HEK293T (cell line): ENCODE data around the gene LRBA.
"Not testable (repeated sequence)": the region's sequence is repeated elsewhere in the genome, so short reads cannot be mapped to it uniquely, and the experiment has no call there.

Experiments used
- CTCF ChIA-PET: fragments of 350-600 bp; formaldehyde crosslinking; extraction: SDS; loops from one replicate; lab custom pipeline; 2021; ENCODE audit warnings: antibody characterized with exemption, inconsistent platforms; lab: Yijun Ruan, JAX
- POLR2A ChIA-PET: fragments of 350-600 bp; formaldehyde crosslinking; extraction: SDS; loops from one replicate; lab custom pipeline; 2020; ENCODE audit warnings: antibody characterized with exemption, inconsistent platforms; lab: Yijun Ruan, JAX
- DNase-seq: peaks from one replicate; pipeline ENCODE4 v3.0.0; 2012; ENCODE audit warnings: mixed read lengths; ENCODE audit errors: extremely low spot score
- ARNT ChIP-seq: fragments of 450-650 bp; IDR thresholded peaks from 2 replicates; pipeline ENCODE4 v1.6.1; 2017; ENCODE audit warnings: mild to moderate bottlenecking
- BHLHE40 ChIP-seq: fragments of 450-650 bp; IDR thresholded peaks from 2 replicates; pipeline ENCODE4 v1.6.1; 2016; ENCODE audit warnings: mild to moderate bottlenecking, moderate library complexity, borderline replicate concordance
- CTBP1 ChIP-seq: fragments of 450-650 bp; IDR thresholded peaks from 2 replicates; pipeline ENCODE4 v1.6.1; 2016; ENCODE audit warnings: borderline replicate concordance
- ELF4 ChIP-seq: fragments of 450-650 bp; IDR thresholded peaks from 2 replicates; pipeline ENCODE4 v1.6.1; 2017; ENCODE audit warnings: antibody characterized with exemption
- FOXA1 ChIP-seq: fragments of 450-650 bp; IDR thresholded peaks from 2 replicates; pipeline ENCODE4 v1.6.1; 2016; ENCODE audit warnings: mild to moderate bottlenecking
- FOXK2 ChIP-seq: fragments of 450-650 bp; IDR thresholded peaks from 2 replicates; pipeline ENCODE4 v1.6.1; 2016; ENCODE audit warnings: mild to moderate bottlenecking
- FOXM1 ChIP-seq: fragments of 450-650 bp; IDR thresholded peaks from 2 replicates; pipeline ENCODE4 v1.6.1; 2017; ENCODE audit warnings: mild to moderate bottlenecking, borderline replicate concordance
- HDGF ChIP-seq: fragments of 450-650 bp; IDR thresholded peaks from 2 replicates; pipeline ENCODE4 v1.6.1; 2017; ENCODE audit warnings: antibody characterized with exemption, borderline replicate concordance
- L3MBTL2 ChIP-seq: fragments of 450-650 bp; conservative IDR thresholded peaks from 2 replicates; pipeline ENCODE4 v1.6.1; 2016; ENCODE audit warnings: mild to moderate bottlenecking
- LEF1 ChIP-seq: fragments of 450-650 bp; IDR thresholded peaks from 2 replicates; pipeline ENCODE4 v1.6.1; 2017; ENCODE audit warnings: mild to moderate bottlenecking, borderline replicate concordance
- NFRKB ChIP-seq: fragments of 450-650 bp; IDR thresholded peaks from 2 replicates; pipeline ENCODE4 v1.6.1; 2016; ENCODE audit warnings: mild to moderate bottlenecking, moderate library complexity
- PKNOX1 ChIP-seq: fragments of 450-650 bp; IDR thresholded peaks from 2 replicates; pipeline ENCODE4 v1.6.1; 2016
- SP1 ChIP-seq: fragments of 450-650 bp; IDR thresholded peaks from 2 replicates; pipeline ENCODE4 v1.6.1; 2017
- SUZ12 ChIP-seq: fragments of 450-650 bp; IDR thresholded peaks from 2 replicates; pipeline ENCODE4 v1.6.1; 2016; ENCODE audit warnings: mild to moderate bottlenecking
- TARDBP ChIP-seq: fragments of 450-650 bp; IDR thresholded peaks from 2 replicates; pipeline ENCODE4 v1.6.1; 2016
- ZNF384 ChIP-seq: fragments of 450-650 bp; IDR thresholded peaks from 2 replicates; pipeline ENCODE4 v1.6.1; 2016

Gene LRBA

DNA sequence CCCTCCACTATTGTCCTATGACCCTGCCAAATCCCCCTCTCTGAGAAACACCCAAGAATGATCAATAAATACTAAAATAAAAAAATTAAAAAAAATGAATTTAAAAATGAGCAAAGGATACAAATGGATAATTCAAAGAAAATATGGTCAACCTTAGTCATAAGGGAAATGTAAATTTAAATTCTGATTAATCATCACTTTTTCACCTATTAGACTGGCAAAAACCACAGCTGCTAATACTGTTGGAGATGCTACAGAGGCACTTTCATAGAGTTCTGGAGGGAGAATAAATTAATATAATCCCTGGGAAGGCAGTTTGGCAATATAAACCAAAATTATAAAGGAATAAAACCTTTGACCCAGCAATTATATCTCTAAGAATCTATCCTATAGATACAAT lies 50.3 kb downstream of the LRBA start:
- DNase-seq, result no peak
- no peak for TF ChIP-seq SP1
- TF ChIP-seq HDGF, result no peak
- no peak for TF ChIP-seq TARDBP
- TF ChIP-seq CTBP1, result no peak
- no peak for TF ChIP-seq PKNOX1
- TF ChIP-seq FOXA1, result no peak
- no peak for TF ChIP-seq FOXK2
- TF ChIP-seq ZNF384, result no peak
- no peak for TF ChIP-seq BHLHE40
- no peak for TF ChIP-seq ELF4
- TF ChIP-seq FOXM1, result no peak
- TF ChIP-seq NFRKB, result no peak
- TF ChIP-seq ARNT, result no peak
- no peak for TF ChIP-seq LEF1
- no peak for TF ChIP-seq L3MBTL2
- TF ChIP-seq SUZ12, result no peak
- POLR2A ChIA-PET, result no interaction called here
- CTCF ChIA-PET, result no interaction called here

DNA sequence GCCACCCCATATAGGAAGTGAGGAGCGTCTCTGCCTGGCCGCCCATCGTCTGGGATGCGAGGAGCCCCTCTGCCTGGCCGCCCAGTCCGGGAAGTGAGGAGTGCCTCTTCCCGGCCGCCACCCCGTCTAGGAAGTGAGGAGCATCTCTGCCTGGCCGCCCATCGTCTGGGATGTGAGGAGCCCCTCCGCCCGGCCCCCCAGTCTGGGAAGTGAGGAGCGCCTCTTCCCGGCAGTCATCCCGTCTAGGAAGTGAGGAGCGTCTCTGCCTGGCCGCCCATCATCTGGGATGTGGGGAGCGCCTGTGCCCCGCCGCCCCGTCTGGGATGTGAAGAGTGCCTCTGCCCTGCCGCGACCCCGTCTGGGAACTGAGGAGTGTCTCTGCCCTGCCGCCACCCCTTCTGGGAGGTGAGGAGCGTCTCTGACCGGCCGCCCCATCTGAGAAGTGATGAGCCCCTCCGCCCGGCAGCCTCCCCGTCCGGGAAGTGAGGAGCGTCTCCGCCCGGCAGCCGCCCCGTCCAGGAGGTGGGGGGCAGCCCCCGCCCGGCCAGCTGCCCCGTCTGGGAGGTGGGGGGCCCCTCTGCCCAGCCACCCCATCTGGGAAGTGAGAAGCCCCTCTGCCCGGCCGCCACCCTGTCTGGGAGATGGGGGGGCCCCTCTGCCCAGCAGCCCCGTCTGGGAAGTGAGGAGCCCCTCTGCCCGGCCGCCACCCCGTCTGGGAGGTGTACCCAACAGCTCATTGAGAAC lies 51.3 kb downstream of the LRBA start:
- CTCF ChIA-PET, DNase-seq, POLR2A ChIA-PET: not testable (repeated sequence)

GRCh38 chr4:150962245-150962644 lies 52.8 kb downstream of the LRBA start:
- CTCF ChIA-PET, result interaction anchor here (0.6 kb wide), 1 partner anchor 17 kb away, joined by 3 read pairs; no protein-coding TSS in a partner anchor
- no peak for TF ChIP-seq LEF1
- no peak for TF ChIP-seq CTBP1
- no peak for TF ChIP-seq HDGF
- TF ChIP-seq FOXM1, result no peak
- TF ChIP-seq BHLHE40, result no peak
- no peak for TF ChIP-seq SUZ12
- no peak for TF ChIP-seq ZNF384
- no peak for TF ChIP-seq FOXK2
- no peak for TF ChIP-seq TARDBP
- TF ChIP-seq PKNOX1, result no peak
- TF ChIP-seq NFRKB, result no peak
- no peak for TF ChIP-seq SP1
- no peak for TF ChIP-seq FOXA1
- TF ChIP-seq L3MBTL2, result no peak
- no peak for TF ChIP-seq ELF4
- no peak for TF ChIP-seq ARNT
- DNase-seq, result no peak
- POLR2A ChIA-PET, result no interaction called here

GRCh38 chr4:150961566-150961965 lies 53.5 kb downstream of the LRBA start:
- ChIA-PET POLR2A (interaction anchor here (1.6 kb wide), 1 partner anchor 13 kb away, joined by 4 read pairs; no protein-coding TSS in a partner anchor), CTCF (interaction anchor here (1.3 kb wide), 1 partner anchor 10 kb away, joined by 3 read pairs; no protein-coding TSS in a partner anchor)
- no peak for DNase-seq
- TF ChIP-seq FOXA1, result no peak
- no peak for TF ChIP-seq HDGF
- no peak for TF ChIP-seq TARDBP
- TF ChIP-seq SP1, result no peak
- TF ChIP-seq BHLHE40, result no peak
- no peak for TF ChIP-seq L3MBTL2
- no peak for TF ChIP-seq LEF1
- TF ChIP-seq ELF4, result no peak
- TF ChIP-seq ZNF384, result no peak
- TF ChIP-seq PKNOX1, result no peak
- no peak for TF ChIP-seq NFRKB
- no peak for TF ChIP-seq SUZ12
- TF ChIP-seq CTBP1, result no peak
- no peak for TF ChIP-seq ARNT
- no peak for TF ChIP-seq FOXK2
- TF ChIP-seq FOXM1, result no peak

DNA sequence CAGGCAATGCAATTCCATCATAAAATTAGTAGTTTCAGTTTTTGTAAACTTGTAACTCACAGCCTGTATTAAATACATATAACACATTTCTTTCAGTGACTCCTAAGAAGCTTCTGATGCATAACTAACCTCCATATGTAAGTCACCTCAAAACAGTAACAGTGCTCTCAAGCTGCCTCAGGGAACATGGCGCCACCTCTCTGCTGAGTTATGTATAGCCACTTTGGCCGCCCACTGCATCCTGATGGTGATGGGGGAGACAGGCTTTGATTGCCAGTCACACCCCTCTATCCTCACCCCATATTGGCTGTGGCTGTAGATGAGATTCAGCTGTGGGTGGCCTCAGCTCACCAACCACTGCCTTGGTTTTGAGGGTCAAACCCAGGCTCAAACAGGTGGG lies 54.3 kb downstream of the LRBA start:
- DNase-seq, result peak; percentile 32
- POLR2A ChIA-PET, result interaction anchor here (1.6 kb wide), 1 partner anchor 14 kb away, joined by 4 read pairs; no protein-coding TSS in a partner anchor
- no peak for TF ChIP-seq LEF1
- no peak for TF ChIP-seq FOXA1
- no peak for TF ChIP-seq ARNT
- TF ChIP-seq ZNF384, result no peak
- no peak for TF ChIP-seq L3MBTL2
- no peak for TF ChIP-seq ELF4
- no peak for TF ChIP-seq BHLHE40
- no peak for TF ChIP-seq HDGF
- no peak for TF ChIP-seq FOXK2
- no peak for TF ChIP-seq CTBP1
- TF ChIP-seq PKNOX1, result no peak
- TF ChIP-seq SP1, result no peak
- TF ChIP-seq TARDBP, result no peak
- no peak for TF ChIP-seq FOXM1
- TF ChIP-seq SUZ12, result no peak
- no peak for TF ChIP-seq NFRKB
- CTCF ChIA-PET, result interaction anchor here (1.0 to 1.3 kb wide), 2 partner anchors 11 to 40 kb away, joined by 3 read pairs; no protein-coding TSS in a partner anchor
